GM12873 (cell line): ENCODE measurements around the gene FKBP6.

Experiments used
- CTCF ChIP-seq: IDR thresholded peaks from 2 replicates; pipeline ENCODE4 v1.5.1; 2012; ENCODE audit warnings: low read depth, mild to moderate bottlenecking, moderate library complexity, low read length, control low read depth; ENCODE audit not compliant: insufficient read depth; ENCODE audit errors: missing control alignments

The FKBP6 gene

GRCh38 chr7:73332447-73332846 is 4.5 kb downstream of the FKBP6 start:
- no peak for TF ChIP-seq CTCF

- no peak for TF ChIP-seq CTCF
These were observed 10.4 kb downstream of the FKBP6 start for GRCh38 chr7:73338321-73338720.

- no peak for TF ChIP-seq CTCF
These were observed 12.6 kb downstream of the FKBP6 start for GRCh38 chr7:73340514-73340913.

GRCh38 chr7:73341877-73342276 is 13.9 kb downstream of the FKBP6 start:
- no peak for TF ChIP-seq CTCF

- no peak for TF ChIP-seq CTCF
These were observed 14.7 kb downstream of the FKBP6 start for GRCh38 chr7:73342645-73343044.

GRCh38 chr7:73343671-73344380 is 15.9 kb downstream of the FKBP6 start:
- no peak for TF ChIP-seq CTCF

- no peak for TF ChIP-seq CTCF
These were observed 17.6 kb downstream of the FKBP6 start for GRCh38 chr7:73345538-73345937.
